Posterior cingulate gyrus (tissue), 11 donors: ENCODE data around the gene RASGRF1.
A peak's percentile ranks its signal among the peaks of the same experiment; 100 is the strongest.

ENCODE experiments used
- DNase-seq, 10 donors: peaks; one replicate each; pipeline versions ENCODE4 v3.0.0 to v3.0.0-alpha.2; 2020 to 2021; ENCODE audit warnings: mixed read lengths in 3 of 10
- intact Hi-C: fragments of 100-400 bp; cut with DNase I; formaldehyde crosslinking; loops from one replicate; pipeline ENCODE4 v1.15.1; 2023

Gene RASGRF1

DNA sequence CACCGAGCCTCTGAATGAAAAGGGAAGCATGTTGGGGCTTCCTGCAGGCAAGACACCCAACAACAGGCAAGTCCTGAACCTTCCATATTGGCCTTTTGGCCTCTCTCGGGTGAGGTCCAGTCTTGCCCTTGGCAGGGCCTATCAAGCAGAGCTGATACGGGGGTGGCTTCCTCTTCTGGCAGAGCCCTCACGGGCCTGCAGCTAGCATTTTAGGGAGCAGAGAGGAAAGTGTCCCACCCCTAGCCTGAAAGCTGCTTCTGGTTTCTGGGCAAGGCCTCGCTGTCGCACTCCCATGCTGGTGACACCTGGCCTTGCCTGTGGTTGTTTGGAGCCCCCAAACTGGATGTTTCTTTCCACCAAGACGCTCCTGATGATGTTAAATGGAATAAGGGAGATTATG lies 113.9 kb downstream of the RASGRF1 start:
- intact Hi-C loops = loop anchor here (10.0 kb wide), 1 partner anchor 72 kb away; no protein-coding TSS in a partner anchor
- no peak for DNase-seq

DNA sequence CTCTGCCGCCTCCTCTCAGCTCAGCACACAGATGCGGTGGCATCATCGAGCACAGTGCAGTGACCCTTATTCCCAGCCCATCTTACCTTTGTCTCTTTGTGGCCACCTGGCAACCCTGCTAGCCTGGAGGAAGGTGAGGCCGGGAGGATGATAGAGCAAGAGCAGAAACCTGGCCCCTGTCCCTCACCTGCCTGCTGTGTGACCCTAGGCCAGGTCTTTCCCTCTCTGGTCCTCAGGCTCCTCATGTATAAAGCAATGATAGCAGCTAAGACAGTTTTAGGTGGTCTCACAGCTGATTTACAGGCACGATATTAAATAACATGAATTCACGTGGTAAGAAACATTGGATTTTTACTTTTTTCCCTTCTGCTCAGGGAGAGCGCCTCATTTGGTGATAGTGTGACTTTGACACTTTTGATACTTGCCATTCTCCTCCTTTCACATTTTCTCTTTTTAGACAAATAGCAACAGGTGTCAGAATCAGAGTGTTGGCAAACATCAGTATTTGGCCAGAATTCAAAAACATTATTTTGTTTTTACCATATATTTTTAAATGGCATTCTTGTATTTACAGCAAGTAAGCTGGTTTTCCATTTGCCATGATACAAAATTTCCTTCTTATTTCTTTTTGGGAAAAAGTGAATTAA lies 116.2 kb downstream of the RASGRF1 start:
- DNase-seq = peak in 1 of 10 donors; percentile 3
- intact Hi-C loops = loop anchor here (10.0 kb wide), 1 partner anchor 70 kb away; no protein-coding TSS in a partner anchor

DNA sequence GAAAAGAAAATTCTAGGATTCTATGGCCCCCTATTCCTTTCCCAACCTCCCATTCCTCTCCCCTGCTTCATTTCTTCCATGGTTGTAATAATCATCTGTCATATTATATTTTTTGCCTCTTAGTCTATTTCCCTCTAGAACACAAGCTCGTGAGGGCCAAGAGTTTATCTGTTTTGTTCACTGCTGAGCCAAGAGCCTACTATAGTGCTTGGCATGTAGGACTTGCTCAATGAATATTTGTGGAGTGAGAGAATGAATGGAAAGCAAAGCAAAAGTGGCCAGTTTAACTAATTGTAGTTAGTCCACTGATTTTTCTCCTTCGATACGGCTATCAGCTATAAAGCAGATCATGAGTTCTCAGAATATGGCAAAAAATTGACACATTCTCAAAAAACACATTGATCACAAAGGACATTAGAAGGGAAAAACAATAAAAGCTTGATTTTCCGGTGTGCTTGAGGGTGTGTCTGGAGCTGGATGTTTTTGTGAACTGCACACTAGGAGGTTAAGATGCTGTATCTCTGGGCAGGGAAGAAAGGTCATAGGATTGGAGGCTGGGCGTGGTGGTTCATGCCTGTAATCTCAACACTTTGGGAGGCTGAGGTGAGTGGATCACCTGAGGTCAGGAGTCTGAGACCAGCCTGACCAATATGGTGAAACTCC lies 120.8 kb downstream of the RASGRF1 start:
- DNase-seq = peak in 1 of 10 donors; percentile 1
- intact Hi-C loops = loop anchor here (10.0 kb wide), 1 partner anchor 65 kb away; no protein-coding TSS in a partner anchor

DNA sequence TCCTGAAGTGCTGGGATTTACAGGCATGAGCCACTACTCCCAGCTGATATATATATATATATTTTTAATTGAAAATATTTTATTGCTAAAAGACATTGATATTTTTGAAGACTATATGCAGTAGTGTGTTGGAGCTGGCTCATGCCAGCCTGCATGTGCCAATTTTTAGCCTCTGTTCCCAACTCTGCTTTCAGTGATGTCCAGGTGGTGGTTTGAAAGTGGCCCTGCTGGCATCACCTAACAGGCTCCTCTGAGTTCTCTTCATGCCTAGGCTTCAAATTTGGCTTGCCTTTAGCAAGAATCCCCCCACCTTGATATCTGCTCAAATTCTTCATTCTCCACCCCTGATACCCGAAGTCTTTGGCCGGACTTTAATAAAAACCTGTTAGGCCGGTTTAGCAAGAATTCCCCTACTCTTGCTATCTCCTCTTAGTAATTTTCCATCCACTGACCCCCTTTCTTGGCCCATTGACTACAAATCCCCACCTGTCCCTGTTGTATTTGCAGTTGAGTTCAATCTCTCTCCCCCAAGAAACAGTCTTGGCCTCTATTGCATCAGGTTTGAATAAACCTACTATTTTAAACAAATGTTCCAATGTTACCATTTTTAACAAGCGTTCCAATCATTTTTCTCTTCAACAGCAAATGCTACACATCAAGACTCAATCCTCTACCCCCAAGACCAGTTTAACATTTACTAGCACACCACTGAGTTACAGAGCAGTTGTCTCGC lies 121.9 kb downstream of the RASGRF1 start:
- intact Hi-C loops = no loop called here
- peak in 1 of 10 donors; percentile 27 for DNase-seq

DNA sequence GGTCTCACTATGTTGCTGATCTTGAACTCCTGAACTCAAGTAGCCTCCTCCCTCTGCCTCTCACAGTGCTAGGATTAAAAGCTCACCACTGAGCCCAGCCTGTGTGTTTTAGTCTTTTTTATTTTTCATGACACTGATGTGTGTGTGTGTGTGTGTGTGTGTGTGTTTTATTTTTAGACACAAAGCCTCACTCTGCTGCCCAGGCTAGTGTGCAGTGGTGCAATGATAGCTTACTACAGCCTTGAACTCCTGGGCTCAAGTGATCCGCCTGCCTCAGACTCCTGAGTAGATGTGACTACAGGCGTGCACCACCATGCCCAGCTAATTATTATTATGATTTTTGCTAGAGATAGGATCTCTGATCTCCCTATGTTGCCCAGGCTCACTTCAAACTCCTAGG lies 122.5 kb downstream of the RASGRF1 start:
- intact Hi-C loops = no loop called here
- peak in 2 of 10 donors; percentile 7 to 15 for DNase-seq

DNA sequence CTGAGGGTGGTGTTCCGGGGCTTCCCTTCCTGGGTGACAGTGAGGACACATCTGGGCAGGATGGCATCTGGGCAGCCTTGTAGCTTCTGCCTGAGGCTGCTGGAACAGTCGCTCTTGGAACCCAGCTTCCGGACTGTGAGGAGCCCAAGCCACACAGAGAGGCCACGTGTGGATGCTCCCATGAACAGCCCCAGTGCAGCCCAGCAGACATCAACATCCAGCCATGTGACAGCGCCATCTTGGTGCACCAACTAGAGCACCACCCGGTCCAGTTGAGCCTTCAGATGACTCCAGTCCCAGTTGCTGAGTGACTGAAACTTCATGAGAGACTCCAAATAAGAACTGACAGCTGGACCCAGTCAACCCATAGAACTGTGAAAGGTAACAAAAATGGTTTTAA lies 130.3 kb downstream of the RASGRF1 start:
- intact Hi-C loops = no loop called here
- peak in 2 of 10 donors; percentile 34 to 46 for DNase-seq

DNA sequence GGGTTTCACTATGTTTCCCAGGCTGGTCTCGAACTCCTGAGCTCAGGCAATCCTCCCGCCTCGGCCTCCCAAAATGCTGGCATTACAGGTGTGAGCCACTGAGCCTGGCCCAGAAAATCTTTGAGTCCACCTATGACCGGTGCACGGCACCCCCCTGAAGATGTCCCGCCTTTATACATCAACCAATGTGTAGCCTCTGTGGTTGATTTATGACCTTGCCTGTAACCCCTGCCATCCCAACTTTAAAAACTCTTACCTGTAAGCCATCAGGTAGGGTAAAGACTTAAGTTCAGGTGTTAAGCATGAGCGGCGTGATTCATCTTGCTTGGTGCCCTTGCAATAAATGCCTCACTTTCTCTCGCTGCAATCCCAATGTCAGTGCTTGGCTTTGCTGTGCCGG lies 131.2 kb downstream of the RASGRF1 start:
- intact Hi-C loops = no loop called here
- DNase-seq = peak in 2 of 10 donors; percentile 6 to 35

DNA sequence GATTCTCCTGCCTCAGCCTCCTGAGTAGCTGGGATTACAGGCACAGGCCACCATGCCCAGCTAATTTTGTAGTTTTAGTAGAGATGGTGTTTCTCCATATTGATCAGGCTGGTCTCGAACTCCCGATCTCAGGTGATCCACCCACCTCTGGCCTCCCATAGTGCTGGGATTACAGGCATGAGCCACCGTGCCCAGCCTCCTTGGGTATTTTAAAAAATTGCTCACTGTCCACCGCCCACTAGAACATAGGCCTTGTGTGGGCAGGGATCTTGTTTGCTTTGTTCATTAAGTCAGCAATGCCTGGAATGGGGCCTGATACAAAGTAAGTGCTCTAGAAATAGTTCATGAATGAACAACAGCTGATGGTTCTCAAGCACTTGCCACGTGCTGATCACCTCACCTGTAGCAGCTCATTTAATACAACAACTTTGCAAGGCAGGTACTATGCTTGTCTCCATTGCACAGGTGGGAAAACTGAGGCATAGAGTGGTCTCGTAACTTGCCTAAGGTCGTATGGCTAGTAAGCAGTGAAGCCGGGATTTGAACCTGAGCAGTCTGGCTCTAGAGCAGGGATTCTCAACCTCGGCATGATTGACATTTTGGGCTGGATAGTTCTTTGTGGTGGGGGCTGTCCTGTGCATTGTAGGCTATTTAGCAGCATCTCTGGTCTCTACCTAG lies 133.0 kb downstream of the RASGRF1 start:
- intact Hi-C loops = no loop called here
- peak in 1 of 10 donors; percentile 8 for DNase-seq

DNA sequence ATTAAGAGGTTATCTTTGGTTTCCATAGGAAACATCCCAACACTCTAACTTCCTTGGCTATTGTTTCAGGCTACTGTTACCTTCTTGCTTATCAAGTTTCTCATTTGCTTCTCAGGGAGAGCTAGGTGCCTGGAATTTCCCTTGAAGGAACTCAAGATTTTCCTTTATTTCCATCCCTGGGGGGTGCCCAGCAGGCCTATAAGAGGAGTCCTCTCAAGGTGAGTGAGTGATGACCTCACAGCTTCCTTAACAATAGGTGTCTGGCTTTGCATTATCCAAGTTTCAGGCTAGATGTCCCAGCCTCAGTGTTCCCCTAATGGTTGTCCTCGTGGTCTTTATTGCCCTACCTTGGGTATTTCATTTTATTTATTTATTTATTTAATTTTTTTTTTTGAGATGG lies 133.6 kb downstream of the RASGRF1 start:
- intact Hi-C loops = no loop called here
- DNase-seq = no peak

DNA sequence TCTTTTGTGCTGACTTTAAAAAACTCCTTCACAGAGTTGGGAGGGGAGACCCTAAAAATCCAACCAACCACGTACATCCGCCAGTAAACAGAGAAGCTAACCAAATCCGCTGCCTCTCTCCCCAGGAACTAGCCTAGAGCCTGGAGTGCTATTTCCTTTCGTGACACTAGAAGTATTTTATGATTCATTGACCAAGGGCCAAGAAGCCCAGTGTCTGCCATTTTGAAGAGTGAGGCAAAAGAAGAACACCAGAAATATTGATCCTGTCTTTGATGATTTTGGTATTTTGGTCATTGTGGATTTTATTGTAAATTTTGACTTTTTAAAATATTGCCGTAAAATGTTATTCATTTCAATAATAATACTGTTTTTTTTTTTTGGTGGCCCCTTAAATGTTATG lies 135.2 kb downstream of the RASGRF1 start:
- no peak for DNase-seq
- intact Hi-C loops = no loop called here

DNA sequence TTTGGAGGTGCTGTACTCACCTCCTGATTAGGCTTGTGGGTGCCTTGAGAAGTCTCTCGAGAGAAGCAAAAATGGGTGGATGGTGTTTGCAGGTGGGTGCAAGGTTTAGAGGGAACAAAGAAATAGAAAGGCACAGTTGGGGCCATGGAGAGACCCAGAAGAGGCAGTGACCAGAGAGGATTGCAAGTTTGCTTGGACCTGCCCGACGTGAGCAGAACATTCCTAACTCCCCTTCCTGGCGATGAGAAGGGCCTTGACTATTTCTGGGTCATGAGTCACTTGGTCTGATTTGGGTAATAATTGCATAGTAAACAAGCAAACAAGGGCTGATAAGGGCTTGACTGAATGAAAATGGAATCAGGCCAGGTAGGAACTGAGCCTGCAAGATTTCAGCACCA lies 138.7 kb downstream of the RASGRF1 start:
- intact Hi-C loops = no loop called here
- DNase-seq = peak in 1 of 10 donors; percentile 6

DNA sequence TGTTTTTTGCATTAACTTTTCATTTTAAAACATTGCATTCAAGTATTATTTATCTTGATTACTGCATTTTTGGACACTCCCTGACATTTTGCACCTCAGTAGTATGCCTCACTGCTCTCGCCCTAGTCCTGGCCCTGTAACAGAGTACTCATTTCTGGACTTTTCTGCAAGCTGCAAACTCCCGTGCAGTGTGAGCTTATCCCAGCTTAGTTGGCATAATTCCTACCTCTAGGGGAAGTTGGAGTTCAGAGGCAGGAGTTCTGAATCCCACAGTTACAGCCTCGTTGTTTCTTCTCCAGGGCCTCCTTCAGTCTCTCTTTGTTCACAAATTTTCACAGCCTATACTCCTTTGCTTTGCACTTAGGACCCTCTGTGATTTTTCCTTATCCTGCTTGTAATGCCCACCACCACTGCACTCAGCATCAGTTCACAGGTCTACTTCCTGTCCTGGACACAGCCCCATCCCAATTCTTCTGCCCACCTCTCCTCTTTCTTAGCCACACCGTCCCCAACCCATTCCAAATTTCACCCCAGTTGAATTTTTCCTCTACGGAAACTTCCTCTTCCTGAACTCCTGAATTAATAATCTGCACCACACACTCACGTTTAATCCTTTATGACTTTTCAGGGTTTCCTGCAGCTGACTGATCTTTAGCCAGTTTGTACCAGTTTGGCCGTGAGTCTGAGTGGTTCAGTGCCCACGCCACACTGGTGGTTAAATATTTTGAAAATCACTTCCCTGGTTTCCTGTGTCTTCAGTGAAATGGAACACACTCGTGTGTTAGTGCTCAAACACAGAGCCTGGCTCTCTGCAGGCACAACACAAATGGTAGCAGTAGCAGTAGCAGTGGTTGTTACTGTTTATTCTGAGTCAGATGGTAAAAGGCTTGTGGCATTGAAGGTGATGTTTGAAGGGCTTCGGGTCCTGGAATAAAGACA lies 139.4 kb downstream of the RASGRF1 start:
- DNase-seq = peak in 1 of 10 donors; percentile 9
- intact Hi-C loops = no loop called here

DNA sequence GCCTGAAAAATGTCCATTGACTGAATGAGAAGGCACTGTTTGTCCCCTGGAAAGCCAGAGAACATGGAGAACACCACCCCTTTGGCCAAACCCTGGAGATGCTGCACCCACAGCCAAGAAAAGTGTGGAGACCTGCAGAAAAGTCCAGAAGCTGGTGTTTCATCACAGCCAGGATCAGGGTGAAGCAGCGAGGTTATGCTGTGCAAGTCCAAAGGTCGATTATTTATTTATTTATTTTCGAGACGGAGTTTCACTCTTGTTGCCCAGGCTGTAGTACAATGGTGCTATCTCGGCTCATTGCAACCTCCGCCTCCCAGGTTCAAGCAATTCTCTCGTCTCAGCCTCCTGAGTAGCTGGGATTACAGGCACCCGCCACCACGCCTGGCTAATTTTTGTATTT lies 140.2 kb downstream of the RASGRF1 start:
- intact Hi-C loops = no loop called here
- DNase-seq = peak in 1 of 10 donors; percentile 19

DNA sequence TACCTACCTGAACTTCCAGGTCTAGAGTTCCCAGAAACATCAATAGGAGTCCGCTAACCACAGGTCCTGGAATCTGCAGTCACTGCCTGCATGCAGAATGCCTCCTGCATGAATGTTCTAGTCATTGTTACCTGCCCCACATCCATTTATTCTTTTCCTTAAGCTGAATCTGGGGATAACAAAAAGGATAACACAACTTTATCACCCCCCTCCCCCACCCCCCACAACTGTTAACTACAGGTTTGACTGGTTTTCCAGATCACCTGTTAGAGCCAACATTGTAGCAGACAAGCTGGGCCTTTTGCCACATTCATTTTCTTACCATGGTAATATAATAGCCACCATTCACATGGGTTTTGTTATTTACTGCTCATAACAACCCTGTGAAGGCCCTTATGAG lies 141.1 kb downstream of the RASGRF1 start:
- intact Hi-C loops = no loop called here
- DNase-seq = peak in 2 of 10 donors; percentile 1 to 16

DNA sequence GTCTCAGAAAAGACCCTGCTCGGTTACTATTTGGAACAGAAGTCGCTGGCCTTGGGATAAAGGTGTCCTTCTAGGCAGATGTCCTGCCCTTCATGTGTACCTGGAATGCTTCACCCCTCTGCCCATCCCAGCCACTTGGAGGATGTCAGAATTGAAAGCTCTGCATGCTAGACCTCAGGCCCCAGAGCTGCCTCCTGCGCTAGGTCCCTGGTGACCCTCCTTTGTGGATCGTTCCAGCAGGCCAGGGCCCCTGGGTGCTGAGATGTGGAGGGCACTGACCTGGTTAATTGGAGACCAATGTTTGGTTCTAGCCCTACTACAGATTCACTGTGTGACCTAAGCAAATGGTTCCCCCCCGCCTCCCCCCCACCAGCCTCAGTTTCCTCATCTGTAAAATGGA lies 143.1 kb downstream of the RASGRF1 start:
- intact Hi-C loops = no loop called here
- DNase-seq = peak in 2 of 10 donors; percentile 5 to 71

DNA sequence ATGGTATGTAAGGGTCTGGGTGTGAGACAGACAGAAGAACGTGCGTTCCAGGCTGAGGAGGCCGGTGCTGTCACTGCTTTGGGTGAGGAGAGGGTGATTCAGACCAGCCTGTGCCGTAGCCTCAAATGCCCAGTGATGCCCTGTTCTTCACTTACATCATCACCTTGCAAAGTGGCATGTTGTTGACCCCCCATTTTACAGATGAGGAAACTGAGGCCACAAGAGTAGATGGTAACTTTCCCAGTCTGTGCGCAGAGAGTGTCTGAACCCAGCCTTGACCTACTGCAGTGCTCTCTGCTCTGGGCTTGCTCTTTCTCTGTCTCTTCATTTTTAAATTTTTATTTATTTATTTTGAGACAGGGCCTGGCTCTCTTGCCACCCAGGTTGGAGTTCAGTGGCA lies 144.1 kb downstream of the RASGRF1 start:
- intact Hi-C loops = no loop called here
- peak in 2 of 10 donors; percentile 0 to 30 for DNase-seq

DNA sequence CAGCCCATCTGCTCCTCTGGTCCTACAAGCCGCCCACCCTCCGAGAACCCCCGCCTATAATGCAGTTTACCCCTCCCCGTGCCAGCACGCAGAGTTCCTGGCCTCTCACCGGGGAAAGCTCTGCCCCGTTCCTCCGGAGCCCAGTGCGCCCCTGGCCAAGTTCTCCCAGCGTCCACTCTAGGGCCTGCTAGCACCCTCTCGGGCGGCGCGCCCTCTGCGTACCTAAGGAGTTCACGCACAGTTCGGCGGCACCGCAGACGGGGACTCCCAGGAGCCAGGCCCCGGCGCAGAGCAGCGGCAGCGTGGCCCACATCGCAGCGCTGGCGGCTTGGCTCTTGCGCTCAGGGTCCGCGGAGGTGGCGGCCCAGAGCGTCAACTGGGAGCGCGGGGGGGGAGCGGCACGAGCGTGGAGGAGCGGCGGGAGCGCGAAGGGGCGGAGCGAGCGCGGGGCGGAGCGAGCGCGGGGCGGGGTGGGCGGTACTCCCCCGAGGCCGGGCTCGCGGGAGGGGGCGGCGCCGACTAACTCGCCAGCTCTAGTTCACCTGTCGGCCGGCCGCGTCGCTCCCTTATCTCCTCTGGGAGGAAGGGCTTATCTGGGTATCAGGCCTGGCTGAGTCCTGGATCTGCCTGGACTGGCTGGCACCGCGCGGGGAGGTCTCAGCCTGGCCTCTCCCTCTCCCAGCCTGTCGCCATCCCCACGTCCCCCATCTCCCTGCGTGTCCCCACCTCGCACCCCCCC lies 145.7 kb downstream of the RASGRF1 start, which contains the start of gene CTSH:
TSS of gene CTSH (minus strand) at position 378 of the 739 bp plus-strand sequence. CDS start at position 313, 65 bp downstream.
- intact Hi-C loops = no loop called here
- peak; percentile 44 to 96 (median 76) for DNase-seq

DNA sequence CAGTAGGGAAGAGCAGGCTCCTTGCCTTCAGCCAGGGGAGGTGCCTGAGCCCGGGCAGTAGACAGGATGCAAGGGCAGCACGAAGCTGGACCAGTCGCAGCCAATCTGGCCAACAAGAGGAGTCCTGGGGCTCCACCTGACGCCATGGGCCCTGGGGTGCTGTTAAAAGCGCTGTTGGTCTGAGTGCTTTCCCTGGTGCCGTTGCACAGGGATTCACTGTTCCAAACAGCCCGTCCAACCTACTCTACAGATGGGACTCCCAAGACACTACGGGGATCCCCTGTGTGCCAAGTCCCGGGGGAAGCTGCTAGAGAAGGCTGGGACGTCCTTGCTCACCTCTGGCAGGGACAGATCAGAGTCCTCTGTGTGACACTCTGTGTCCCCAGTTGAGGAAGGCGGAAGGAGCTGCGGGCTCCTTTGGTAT lies 146.4 kb downstream of the RASGRF1 start:
- peak in 2 of 10 donors; percentile 70 to 78 for DNase-seq
- intact Hi-C loops = no loop called here

DNA sequence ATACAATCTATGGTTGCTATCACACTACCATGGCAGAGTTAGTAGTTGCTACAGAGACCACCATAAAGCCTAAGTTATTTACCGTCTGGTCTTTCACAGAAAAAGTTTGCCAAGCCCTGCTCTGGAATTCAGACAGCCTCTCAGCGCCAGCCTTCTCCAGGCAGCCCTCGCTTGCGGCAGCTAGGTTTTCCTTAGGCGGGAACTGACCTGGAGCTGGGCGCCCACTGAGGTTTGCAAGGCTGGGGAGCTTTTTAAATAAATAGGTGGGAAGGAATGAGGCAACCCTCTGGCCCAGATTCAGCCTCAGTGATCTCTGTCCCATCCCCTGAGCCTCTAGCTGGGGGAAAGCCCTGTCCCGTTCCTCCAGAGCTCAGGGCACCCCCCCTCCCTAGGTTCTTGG lies 146.9 kb downstream of the RASGRF1 start:
- peak in 2 of 10 donors; percentile 54 to 73 for DNase-seq
- intact Hi-C loops = no loop called here
